Erythroblast (primary cell): ENCODE measurements around the gene AGMO.

Experiments
- GATA1 ChIP-seq: IDR thresholded peaks from 2 replicates; pipeline ENCODE4 v1.6.1; 2011; ENCODE audit warnings: low read depth, mild to moderate bottlenecking, control low read depth, low read length, moderate library complexity
- POLR2A ChIP-seq: IDR thresholded peaks from 2 replicates; pipeline ENCODE4 v1.6.1; 2011; ENCODE audit warnings: mild to moderate bottlenecking, low read length

- TF ChIP-seq POLR2A (no peak), GATA1 (no peak)
Measured at GRCh38 chr7:15236952-15237351, 324.9 kb downstream of the AGMO start.
